ENCODE data around the gene DDX31. TPM values are rescaled to one million over a fixed set of nuclear protein-coding genes. Genes with fewer than 3 reads are reported as not detected.

The DDX31 gene
- total RNA-seq, 1 donor from 2014 or later: 4.4 TPM

- no peaks in the 10 kb centered on the region for H3K36me3 ChIP-seq
- no peak overlapping the region for H3K4me3 ChIP-seq
- peaks cover 19% of the 10 kb centered on the region for H3K27me3 ChIP-seq (ENCODE audit: low read depth)
- DNase-seq: no peak
- TF ChIP-seq CTCF (IDR thresholded peaks at IDR 0.05; ENCODE audit: borderline replicate concordance): no peak
- H3K9me3 ChIP-seq (replicated peaks): peaks cover 15% of the 10 kb centered on the region
- no peak overlapping the region for H3K27ac ChIP-seq (replicated peaks)
- intact Hi-C loops (cut with micrococcal nuclease): no loop called here
- no peaks in the 10 kb centered on the region for H3K4me1 ChIP-seq
Measured at GRCh38 chr9:132702254-132702653, 32.5 kb upstream of the DDX31 start.

GRCh38 chr9:132699956-132700355, 30.2 kb upstream of the DDX31 start:
- no peak for TF ChIP-seq CTCF (IDR thresholded peaks at IDR 0.05; ENCODE audit: borderline replicate concordance)
- no peak overlapping the region for H3K4me3 ChIP-seq
- no peak for DNase-seq
- no peak overlapping the region for H3K27ac ChIP-seq (replicated peaks)
- no peaks in the 10 kb centered on the region for H3K36me3 ChIP-seq
- H3K4me1 ChIP-seq: no peaks in the 10 kb centered on the region
- no peaks in the 10 kb centered on the region for H3K27me3 ChIP-seq (ENCODE audit: low read depth)
- peaks cover 27% of the 10 kb centered on the region for H3K9me3 ChIP-seq (replicated peaks)
- intact Hi-C loops (cut with micrococcal nuclease): no loop called here

- TF ChIP-seq CTCF (IDR thresholded peaks at IDR 0.05; ENCODE audit: borderline replicate concordance): no peak
- Histone ChIP-seq H3K4me3 (no peak overlapping the region), H3K36me3 (no peaks in the 10 kb centered on the region), H3K27ac (replicated peaks) (no peak overlapping the region), H3K27me3 (ENCODE audit: low read depth) (no peaks in the 10 kb centered on the region), H3K9me3 (replicated peaks) (peaks cover 27% of the 10 kb centered on the region), H3K4me1 (no peaks in the 10 kb centered on the region)
- no peak for DNase-seq
- intact Hi-C loops (cut with micrococcal nuclease): no loop called here
Measured at GRCh38 chr9:132698989-132699388, 29.2 kb upstream of the DDX31 start.

- no peak for TF ChIP-seq CTCF (IDR thresholded peaks at IDR 0.05; ENCODE audit: borderline replicate concordance)
Measured at GRCh38 chr9:132697230-132697629, 27.4 kb upstream of the DDX31 start.

GRCh38 chr9:132694144-132694543, 24.4 kb upstream of the DDX31 start:
- Histone ChIP-seq H3K4me1 (no peaks in the 10 kb centered on the region), H3K9me3 (replicated peaks) (peaks cover 27% of the 10 kb centered on the region), H3K27me3 (ENCODE audit: low read depth) (no peaks in the 10 kb centered on the region), H3K27ac (replicated peaks) (no peak overlapping the region), H3K4me3 (no peak overlapping the region), H3K36me3 (peaks cover 18% of the 10 kb centered on the region)
- peak; percentile 23 for TF ChIP-seq CTCF (IDR thresholded peaks at IDR 0.05; ENCODE audit: borderline replicate concordance)
- intact Hi-C loops (cut with micrococcal nuclease): no loop called here
- DNase-seq: no peak

More at GRCh38 chr9:132697230-132697629, 27.4 kb upstream of the DDX31 start:
- no peak for DNase-seq
- Histone ChIP-seq H3K4me1 (no peaks in the 10 kb centered on the region), H3K36me3 (no peaks in the 10 kb centered on the region), H3K4me3 (no peak overlapping the region), H3K27me3 (ENCODE audit: low read depth) (no peaks in the 10 kb centered on the region), H3K9me3 (replicated peaks) (peaks cover 27% of the 10 kb centered on the region), H3K27ac (replicated peaks) (no peak overlapping the region)
- intact Hi-C loops (cut with micrococcal nuclease): no loop called here

- Histone ChIP-seq H3K27me3 (ENCODE audit: low read depth) (no peaks in the 10 kb centered on the region), H3K4me3 (no peak overlapping the region), H3K4me1 (no peaks in the 10 kb centered on the region), H3K27ac (replicated peaks) (no peak overlapping the region), H3K36me3 (peaks cover 53% of the 10 kb centered on the region), H3K9me3 (replicated peaks) (no peaks in the 10 kb centered on the region)
- no peak for DNase-seq
- intact Hi-C loops (cut with micrococcal nuclease): no loop called here
- TF ChIP-seq CTCF (IDR thresholded peaks at IDR 0.05; ENCODE audit: borderline replicate concordance): no peak
Measured at GRCh38 chr9:132690696-132691095, 20.9 kb upstream of the DDX31 start.

Measured in left ventricle myocardium inferior (tissue), 1 donor.